Astrocyte of the cerebellum (primary cell): ENCODE results near the gene EPHA4.
A peak's percentile ranks its signal among the peaks of the same experiment; 100 is the strongest.

Experiments
- DNase-seq: peaks from one replicate; pipeline ENCODE4 v3.0.0-alpha.2; 2011; ENCODE audit warnings: low read depth
- H3K4me3 ChIP-seq: 2 replicates; pipeline ENCODE4 v1.5.1; 2011; ENCODE audit warnings: mild to moderate bottlenecking, low read depth, low read length, moderate library complexity
- in situ Hi-C: cut with HindIII; loops from 2 replicates; pipeline ENCODE4 v1.10.0; 2017; ENCODE audit warnings: low sequenced_read_pairs
- TF ChIP-seq, protein P1 (sequence below): IDR thresholded peaks from 2 replicates; pipeline ENCODE4 v1.5.1; 2012; ENCODE audit warnings: low read length, low read depth, moderate library complexity, mild to moderate bottlenecking; ENCODE audit errors: missing control alignments

The EPHA4 gene

DNA sequence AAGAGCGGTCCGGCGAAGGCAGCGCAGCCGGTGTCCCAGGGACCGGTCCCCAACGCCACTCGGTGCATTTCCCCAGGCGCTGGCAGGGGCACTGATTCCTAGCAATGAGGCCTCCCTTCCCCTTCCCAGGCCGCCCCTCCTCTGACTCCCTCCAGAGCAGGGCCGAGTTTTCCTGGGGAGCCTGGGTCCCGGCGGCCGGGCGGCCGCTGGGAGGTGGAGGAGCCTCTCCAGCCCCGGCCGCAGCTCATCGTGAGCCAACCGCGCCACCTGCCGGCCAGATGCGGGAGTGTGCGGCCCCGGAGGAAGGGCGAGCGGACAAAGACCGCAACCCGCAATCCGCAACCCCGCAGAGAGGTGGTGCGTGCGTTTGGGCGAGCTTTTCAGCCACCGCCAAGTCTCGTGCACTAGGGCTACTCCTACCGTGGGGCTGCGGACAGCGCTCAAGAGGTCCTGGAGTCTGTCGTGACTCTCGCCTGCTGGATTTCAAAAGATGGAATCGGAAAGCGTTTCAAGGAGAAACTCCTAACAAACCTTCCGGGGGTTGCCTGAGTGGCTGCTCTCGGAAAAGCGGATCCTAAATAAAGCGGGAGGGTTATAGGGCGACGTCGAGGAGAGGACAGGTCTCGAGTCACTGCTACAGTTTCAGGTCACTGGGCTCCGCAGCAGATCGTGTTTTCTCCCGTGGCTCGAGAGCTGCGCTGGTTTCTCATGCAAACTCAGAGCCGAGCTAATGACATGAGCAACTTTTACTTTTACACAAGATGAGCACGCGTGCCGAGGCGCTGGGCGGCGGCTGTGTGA is 1.5 kb upstream of the EPHA4 start:
- peak overlapping the region; percentile 83 for H3K4me3 ChIP-seq
- peak; percentile 55 for DNase-seq
- in situ Hi-C loops: no loop called here
- TF ChIP-seq, protein P1, sequence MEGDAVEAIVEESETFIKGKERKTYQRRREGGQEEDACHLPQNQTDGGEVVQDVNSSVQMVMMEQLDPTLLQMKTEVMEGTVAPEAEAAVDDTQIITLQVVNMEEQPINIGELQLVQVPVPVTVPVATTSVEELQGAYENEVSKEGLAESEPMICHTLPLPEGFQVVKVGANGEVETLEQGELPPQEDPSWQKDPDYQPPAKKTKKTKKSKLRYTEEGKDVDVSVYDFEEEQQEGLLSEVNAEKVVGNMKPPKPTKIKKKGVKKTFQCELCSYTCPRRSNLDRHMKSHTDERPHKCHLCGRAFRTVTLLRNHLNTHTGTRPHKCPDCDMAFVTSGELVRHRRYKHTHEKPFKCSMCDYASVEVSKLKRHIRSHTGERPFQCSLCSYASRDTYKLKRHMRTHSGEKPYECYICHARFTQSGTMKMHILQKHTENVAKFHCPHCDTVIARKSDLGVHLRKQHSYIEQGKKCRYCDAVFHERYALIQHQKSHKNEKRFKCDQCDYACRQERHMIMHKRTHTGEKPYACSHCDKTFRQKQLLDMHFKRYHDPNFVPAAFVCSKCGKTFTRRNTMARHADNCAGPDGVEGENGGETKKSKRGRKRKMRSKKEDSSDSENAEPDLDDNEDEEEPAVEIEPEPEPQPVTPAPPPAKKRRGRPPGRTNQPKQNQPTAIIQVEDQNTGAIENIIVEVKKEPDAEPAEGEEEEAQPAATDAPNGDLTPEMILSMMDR: peak; percentile 91

DNA sequence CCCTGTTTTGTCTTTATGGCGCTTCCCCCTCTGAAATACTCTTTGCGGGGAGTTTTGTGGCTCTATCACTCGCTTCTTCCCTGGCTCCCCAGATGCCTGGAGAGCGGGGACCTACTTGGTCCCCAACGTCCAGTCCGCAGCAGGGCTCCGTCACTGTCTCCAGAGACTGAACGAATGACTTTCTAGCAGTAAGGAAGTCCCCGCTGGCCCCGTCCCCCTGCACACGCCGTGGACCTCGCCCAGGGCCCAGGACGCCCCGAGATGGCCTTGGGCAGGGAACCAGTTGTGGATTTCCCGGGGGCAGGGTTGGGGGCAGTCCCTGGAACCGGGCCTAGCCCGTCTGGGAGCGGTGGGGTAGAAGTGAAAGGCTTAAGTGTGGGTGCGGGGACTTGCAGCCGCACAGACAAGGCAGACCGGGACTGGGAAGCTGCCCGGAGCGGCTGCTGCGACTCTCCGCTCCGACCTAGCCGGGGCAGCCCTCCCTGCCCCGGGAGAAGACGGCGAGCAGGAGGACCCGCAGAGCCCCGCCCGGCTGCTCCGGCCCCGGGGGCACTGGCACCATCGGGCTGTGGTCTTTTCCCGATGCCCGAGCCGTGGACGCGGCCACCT is 821 bp upstream of the EPHA4 start:
- peak overlapping the region; percentile 83 for H3K4me3 ChIP-seq
- peak; percentile 8 for DNase-seq
- TF ChIP-seq, protein P1: no peak
- in situ Hi-C loops: no loop called here

DNA sequence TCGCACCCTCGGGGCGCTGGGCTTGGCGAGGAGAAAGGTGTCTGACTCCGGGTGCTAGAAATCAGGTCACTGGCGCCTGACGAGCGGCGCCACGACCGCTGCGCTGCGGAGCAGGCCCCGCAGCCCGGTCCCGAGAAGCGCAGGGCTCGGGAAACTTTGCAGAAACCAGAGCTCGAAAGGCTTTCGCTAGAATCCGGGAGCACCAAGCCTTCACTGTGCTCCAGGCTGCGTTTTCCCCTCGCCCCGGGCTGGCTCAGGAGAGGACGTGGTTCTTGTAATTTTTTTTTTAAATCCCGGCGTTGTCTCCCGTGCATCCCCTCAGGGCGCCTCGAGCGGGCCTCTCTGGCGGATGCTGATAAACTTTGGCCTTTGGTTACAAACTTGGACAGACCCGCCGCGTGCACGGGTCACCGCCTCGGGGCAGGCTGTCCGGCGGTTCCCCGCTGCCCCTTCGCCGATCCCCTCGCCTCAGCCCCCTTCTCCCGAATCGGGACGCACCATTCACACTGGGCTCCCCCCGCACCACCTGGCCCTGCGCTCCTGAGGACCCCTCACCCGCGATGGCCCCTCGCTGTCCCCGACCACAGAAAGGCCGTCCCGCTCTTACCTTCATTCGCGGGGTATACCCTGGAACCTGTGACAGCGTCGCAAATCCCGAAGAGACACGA is 419 bp downstream of the EPHA4 start:
- peak; percentile 12 for DNase-seq
- H3K4me3 ChIP-seq: peak overlapping the region; percentile 83

DNA sequence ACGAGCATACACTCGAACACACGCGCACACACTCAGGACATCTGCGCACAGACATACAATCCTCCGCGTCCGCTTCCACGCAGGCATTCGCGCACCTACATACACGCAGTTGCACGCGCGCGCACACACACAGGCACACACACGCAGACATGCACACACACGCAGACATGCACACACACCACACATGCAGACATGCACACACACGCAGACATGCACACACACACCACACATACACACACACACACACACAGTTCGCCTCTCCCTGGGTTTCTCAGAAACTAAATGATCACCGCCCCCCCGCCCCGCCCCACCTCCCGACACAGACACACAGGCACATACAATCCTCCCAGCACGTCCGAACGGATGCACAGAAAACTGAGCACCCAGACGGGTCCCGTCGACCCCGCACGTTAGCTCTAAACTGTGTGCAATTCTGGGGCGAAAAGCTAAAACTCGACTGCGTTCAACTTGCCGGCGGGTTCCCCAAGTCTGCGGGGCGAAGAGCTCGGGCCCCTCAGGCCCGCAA is 1.0 kb downstream of the EPHA4 start:
- DNase-seq: no peak
- TF ChIP-seq, protein P1: no peak
- in situ Hi-C loops: no loop called here
- H3K4me3 ChIP-seq: peak overlapping the region; percentile 83

More for the DNA sequence above, 419 bp downstream of the EPHA4 start:
- in situ Hi-C loops: no loop called here
- TF ChIP-seq, protein P1: no peak

DNA sequence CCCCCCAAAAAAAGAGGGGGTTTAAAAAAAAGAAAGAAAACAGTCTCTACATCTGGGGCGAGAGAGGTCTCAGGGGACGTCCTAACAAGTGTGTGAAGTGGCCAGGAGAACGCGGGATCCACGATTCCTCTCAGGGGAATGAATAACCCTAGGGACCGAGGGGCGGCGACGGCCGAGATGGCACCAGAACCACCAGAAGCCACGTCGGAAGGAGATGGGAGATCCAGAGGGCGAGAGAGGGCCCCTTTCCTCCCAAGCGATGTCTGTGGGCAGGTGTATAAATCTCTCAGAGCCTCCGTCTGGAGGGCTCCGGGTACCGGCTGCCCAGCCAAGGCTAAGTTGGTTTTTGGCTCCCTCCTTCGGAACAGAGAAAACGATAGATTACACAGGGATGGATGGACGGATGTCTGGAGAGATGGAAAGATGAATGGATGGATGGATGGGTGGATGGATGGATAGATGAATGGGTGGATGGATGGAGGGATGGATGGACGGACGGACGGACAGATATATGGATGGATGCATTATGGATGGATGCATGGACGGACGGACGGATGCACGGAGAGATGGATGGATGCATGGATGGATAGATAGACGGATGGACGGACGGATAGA is 1.7 kb downstream of the EPHA4 start:
- H3K4me3 ChIP-seq: peak overlapping the region; percentile 83
- in situ Hi-C loops: no loop called here
- TF ChIP-seq, protein P1: peak; percentile 34
- DNase-seq: peak; percentile 11

DNA sequence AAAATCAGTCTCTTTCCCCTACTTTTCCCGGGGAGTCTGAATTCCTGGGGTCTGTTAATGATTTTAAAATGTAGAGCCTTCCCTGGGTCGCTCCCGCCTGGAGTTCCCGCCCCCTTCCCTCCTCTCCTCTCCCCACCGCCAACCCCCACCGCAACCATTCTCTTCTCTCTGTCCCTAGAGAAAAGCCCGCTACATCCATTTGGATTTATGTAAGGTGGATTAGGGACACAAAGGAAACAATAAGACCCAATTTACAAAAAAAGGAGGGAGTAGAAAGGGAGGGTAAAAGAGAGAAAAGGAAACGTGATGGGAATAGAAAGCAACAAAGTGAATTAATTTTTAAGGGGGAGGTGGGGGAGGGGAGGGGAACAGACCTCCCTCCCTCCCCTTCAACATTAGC is 2.2 kb downstream of the EPHA4 start:
- TF ChIP-seq, protein P1: no peak
- in situ Hi-C loops: no loop called here

More for the DNA sequence above, 2.2 kb downstream of the EPHA4 start:
- H3K4me3 ChIP-seq: peak overlapping the region; percentile 83
- no peak for DNase-seq
